Mesenteric fat pad (tissue), 1 donor: Measurements from ENCODE around the gene GOLGA8H. TPM values are rescaled to one million over a fixed set of nuclear protein-coding genes. Genes with fewer than 3 reads are reported as not detected.
A peak's percentile ranks its signal among the peaks of the same experiment; 100 is the strongest.
"Not testable (repeated sequence)": the region's sequence is repeated elsewhere in the genome, so short reads cannot be mapped to it uniquely, and the experiment has no call there.

Source experiments
- DNase-seq: peaks from one replicate; pipeline ENCODE4 v3.0.0-alpha.2; 2020; ENCODE audit warnings: low spot score
- long read RNA-seq: library from polyadenylated mRNA; unstranded; transcript quantifications from one replicate; pipeline ENCODE4 v2.0.0, GENCODE V29; 2020
- total RNA-seq: library from RNA; stranded (reverse); fragmentation: NEBNext Ultra II Directional; extraction: Animal tissue kit (Norgen Biotek cat#: 25700); gene quantifications from one replicate; pipeline ENCODE4 v1.2.1, GENCODE V29; 2021
- donor health status: DM: yes; HTN: yes; CAD: no.

Gene GOLGA8H
- total RNA-seq, result 0.45 TPM
- long read RNA-seq, result 0 reads

- DNase-seq, result not testable (repeated sequence)
Measured at GRCh38 chr15:30603796-30604195, at the start of gene GOLGA8H. TSS of gene GOLGA8H (plus strand) at chr15:30604028. CDS start at chr15:30604126, 98 bp downstream.

DNA sequence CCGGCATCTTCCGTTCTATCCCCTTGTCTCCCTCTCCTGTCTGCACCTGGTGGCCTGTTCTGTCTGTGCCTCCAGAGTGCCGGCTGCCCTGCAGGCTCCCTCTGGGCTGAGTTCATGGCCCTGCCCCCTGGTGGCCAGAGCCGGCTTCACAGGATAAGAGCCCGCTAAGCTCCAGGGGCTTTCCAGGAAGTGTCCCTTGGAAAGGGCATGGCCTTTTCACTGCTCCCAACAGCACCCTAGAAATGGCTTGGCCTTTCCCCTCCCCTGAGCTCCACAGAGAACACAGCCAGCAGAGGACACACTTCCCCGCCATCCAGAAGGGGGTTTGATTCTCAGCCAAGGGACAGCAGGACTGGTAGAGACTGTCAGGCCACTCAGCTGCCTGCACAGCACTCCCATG lies 36.9 kb upstream of the GOLGA8H start:
- not testable (repeated sequence) for DNase-seq

GRCh38 chr15:30573012-30573491 lies 30.8 kb upstream of the GOLGA8H start:
- DNase-seq, result not testable (repeated sequence)

DNA sequence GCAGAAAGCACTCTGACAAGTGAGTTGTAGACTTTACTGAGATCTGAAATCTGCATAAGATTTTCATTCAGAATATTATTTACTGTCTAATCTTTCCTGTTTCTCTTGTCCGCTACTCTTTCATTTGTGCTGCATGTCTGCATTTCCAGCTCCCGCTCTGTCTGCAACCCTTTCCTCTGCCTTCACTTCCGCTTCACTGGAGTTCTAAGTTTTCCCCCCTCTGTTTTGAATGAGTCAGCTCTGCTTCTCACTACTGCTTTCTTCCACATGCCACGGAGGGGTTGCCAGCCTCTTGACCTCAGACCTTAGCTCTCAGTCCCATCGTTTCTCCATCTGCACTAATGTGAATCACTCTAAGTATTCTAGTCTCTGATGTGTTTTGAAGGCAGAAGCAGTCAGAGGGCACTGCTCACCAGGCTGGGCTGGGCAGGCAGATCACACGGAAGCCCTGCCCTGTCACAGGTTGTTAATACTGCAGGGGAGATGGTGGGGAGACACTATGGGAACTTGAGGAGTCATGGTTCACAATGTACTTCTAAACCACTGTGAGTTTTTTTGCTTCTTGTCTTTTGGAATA lies 24.3 kb upstream of the GOLGA8H start:
- not testable (repeated sequence) for DNase-seq

- not testable (repeated sequence) for DNase-seq
Measured at GRCh38 chr15:30580716-30581115, 23.1 kb upstream of the GOLGA8H start.

GRCh38 chr15:30598953-30599352 lies 4.9 kb upstream of the GOLGA8H start:
- not testable (repeated sequence) for DNase-seq

GRCh38 chr15:30612271-30612670 lies 8.4 kb downstream of the GOLGA8H start:
- DNase-seq, result not testable (repeated sequence)

DNA sequence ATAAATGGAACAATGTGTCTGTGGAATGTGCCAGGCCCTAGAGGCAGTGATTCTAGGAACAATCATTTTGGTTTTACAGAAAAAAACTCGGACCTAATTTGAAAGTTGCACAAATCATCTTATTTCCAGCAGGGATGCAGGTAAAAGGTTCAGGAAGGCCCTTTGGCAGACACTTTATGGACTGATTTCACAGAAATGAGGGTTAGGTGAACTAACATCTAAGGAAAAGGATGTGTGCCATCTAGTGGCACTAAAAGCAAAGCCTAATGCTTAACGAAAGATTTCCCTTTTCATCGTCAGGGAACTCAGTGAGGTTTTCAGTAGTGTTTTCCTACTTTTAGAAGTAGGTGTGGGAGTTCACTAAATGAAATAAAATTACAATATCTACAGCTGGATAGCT lies 17.5 kb downstream of the GOLGA8H start:
- not testable (repeated sequence) for DNase-seq

GRCh38 chr15:30625436-30626193 lies 21.8 kb downstream of the GOLGA8H start, which contains the start of gene ARHGAP11B:
TSS of gene ARHGAP11B (plus strand) at chr15:30626128.
- DNase-seq, result peak; percentile 92

GRCh38 chr15:30626194-30626565 lies 22.4 kb downstream of the GOLGA8H start:
- not testable (repeated sequence) for DNase-seq

DNA sequence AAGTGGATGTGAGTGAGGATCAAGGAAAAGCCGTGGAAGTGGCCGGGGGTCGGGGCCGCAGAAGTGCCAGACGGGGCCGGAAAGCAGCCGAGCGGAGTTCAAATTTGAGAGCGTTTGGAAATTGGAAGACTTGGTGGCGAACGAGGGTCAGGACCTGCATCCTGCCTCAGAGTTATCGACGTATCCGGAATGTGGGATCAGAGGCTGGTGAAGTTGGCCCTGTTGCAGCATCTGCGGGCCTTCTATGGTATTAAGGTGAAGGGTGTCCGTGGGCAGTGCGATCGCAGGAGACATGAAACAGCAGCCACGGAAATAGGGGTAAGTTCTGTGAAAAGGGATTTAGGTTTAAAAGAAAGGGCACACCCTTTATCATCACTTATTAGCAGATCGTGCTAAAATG lies 22.8 kb downstream of the GOLGA8H start:
- not testable (repeated sequence) for DNase-seq

- DNase-seq, result no peak
Measured at GRCh38 chr15:30650012-30650929, 46.4 kb downstream of the GOLGA8H start.

DNA sequence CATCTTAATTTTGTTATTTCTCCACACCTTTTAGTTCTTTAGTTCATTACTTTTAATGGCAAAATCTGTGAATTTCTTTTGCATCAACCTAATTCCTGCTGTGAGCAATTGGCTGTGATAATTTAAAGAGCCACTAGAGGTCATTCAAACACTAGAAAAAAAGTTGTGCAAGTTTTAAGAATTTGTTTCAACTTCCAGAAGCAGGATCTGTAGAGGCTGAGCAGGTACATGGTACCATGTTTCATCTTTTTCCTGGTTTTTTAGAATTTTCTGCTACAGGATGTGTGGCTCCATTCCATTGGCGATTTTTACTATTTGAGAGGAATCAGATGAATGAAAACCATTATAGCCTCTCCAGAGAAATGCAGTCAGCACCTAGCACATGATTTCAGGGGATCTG lies 57.3 kb downstream of the GOLGA8H start:
- not testable (repeated sequence) for DNase-seq

Other genes with a start within 250 kb of the GOLGA8H start
- 3.5 TPM for gene CHRFAM7A, start 210.5 kb upstream of the GOLGA8H start, total RNA-seq
- 2.6 TPM for gene GOLGA8R, start 189.8 kb upstream of the GOLGA8H start, total RNA-seq
- gene GOLGA8Q, start 52.0 kb upstream of the GOLGA8H start, total RNA-seq, result 0.96 TPM